Glomerular endothelial cell (primary cell): ENCODE measurements around the gene CPHXL. TPM values are rescaled to one million over a fixed set of nuclear protein-coding genes. Genes with fewer than 3 reads are reported as not detected.
A peak's percentile ranks its signal among the peaks of the same experiment; 100 is the strongest.

ENCODE experiments used
- DNase-seq: peaks from one replicate; pipeline ENCODE4 v3.0.0-alpha.2; 2011; ENCODE audit warnings: low read depth, low spot score; ENCODE audit errors: extremely low read depth
- total RNA-seq: library from RNA; depleted of rRNA; stranded (reverse); fragments of >200 nt; gene quantifications from 2 replicates; pipeline ENCODE4 v1.2.3, GENCODE V29; 2015

The CPHXL gene
- not detected in 2 replicates for total RNA-seq

- DNase-seq: no peak
These were observed at the start of gene CPHXL for GRCh38 chr16:75726390-75726789. CPHXL (minus strand) TSS chr16:75726490; CDS start chr16:75726442, 48 bp downstream.

- DNase-seq: no peak
These were observed 47.9 kb upstream of the CPHXL start for GRCh38 chr16:75774197-75774596.

- DNase-seq: no peak
These were observed 43.8 kb upstream of the CPHXL start for GRCh38 chr16:75770051-75770450.

- peak; percentile 29 for DNase-seq
These were observed 38.0 kb upstream of the CPHXL start for GRCh38 chr16:75764154-75764768.

GRCh38 chr16:75763204-75763603, 36.9 kb upstream of the CPHXL start:
- no peak for DNase-seq

- DNase-seq: no peak
These were observed 36.5 kb upstream of the CPHXL start for GRCh38 chr16:75762746-75763145.

GRCh38 chr16:75761108-75761507, 34.8 kb upstream of the CPHXL start:
- no peak for DNase-seq

- DNase-seq: no peak
These were observed 33.8 kb upstream of the CPHXL start for GRCh38 chr16:75760018-75760519.

GRCh38 chr16:75758215-75758614, 31.9 kb upstream of the CPHXL start:
- no peak for DNase-seq

GRCh38 chr16:75754141-75754540, 27.9 kb upstream of the CPHXL start:
- DNase-seq: no peak

GRCh38 chr16:75750528-75750927, 24.2 kb upstream of the CPHXL start:
- DNase-seq: no peak

GRCh38 chr16:75746359-75746758, 20.1 kb upstream of the CPHXL start:
- DNase-seq: no peak

- no peak for DNase-seq
These were observed 19.5 kb upstream of the CPHXL start for GRCh38 chr16:75745823-75746222.

GRCh38 chr16:75745242-75745641, 19.0 kb upstream of the CPHXL start:
- no peak for DNase-seq

- no peak for DNase-seq
These were observed 16.2 kb upstream of the CPHXL start for GRCh38 chr16:75742424-75743047.

GRCh38 chr16:75733305-75734211, 7.3 kb upstream of the CPHXL start:
- no peak for DNase-seq

GRCh38 chr16:75732871-75733270, 6.6 kb upstream of the CPHXL start:
- DNase-seq: no peak

GRCh38 chr16:75727221-75727620, 931 bp upstream of the CPHXL start:
- DNase-seq: no peak

GRCh38 chr16:75718452-75718851, 7.8 kb downstream of the CPHXL start:
- no peak for DNase-seq

- no peak for DNase-seq
These were observed 11.6 kb downstream of the CPHXL start for GRCh38 chr16:75714661-75715060.

GRCh38 chr16:75710344-75710743, 15.9 kb downstream of the CPHXL start:
- no peak for DNase-seq
